HepG2 (cell line): ENCODE results near the gene ADCY1.

ENCODE experiments used
- CREM ChIP-seq, 2 experiments: sonication (generic) in 1 of 2; formaldehyde crosslinking in 1 of 2; IDR thresholded peaks; 2 replicates each; pipeline versions ENCODE4 v1.4.0 to v1.6.1; 2016 to 2020; ENCODE audit warnings: antibody characterized with exemption in 1 of 2, mild to moderate bottlenecking in 1 of 2, missing genetic modification reagents in 1 of 2
- EP300 ChIP-seq, 3 experiments: sonication (generic) in 1 of 3; formaldehyde crosslinking in 1 of 3; IDR thresholded peaks; 2 replicates each; pipeline versions ENCODE4 v1.5.1 to v1.6.1; 2011 to 2020; ENCODE audit warnings: low read depth in 2 of 3, low read length in 2 of 3, borderline replicate concordance in 1 of 3, improper control_type of control experiment in 1 of 3, mild to moderate bottlenecking in 1 of 3, missing genetic modification reagents in 1 of 3, moderate library complexity in 1 of 3
- FOXO1 ChIP-seq: sonication (generic); formaldehyde crosslinking; IDR thresholded peaks from 2 replicates; pipeline ENCODE4 v1.4.0; 2020; ENCODE audit warnings: missing genetic modification reagents
- POLR2AphosphoS5 ChIP-seq: IDR thresholded peaks from 2 replicates; pipeline ENCODE4 v1.6.1; 2012; ENCODE audit warnings: low read depth, low read length
- ZFP90 ChIP-seq: sonication (generic); formaldehyde crosslinking; IDR thresholded peaks from 2 replicates; pipeline ENCODE4 v1.8.0; 2022; ENCODE audit warnings: missing genetic modification reagents, mild to moderate bottlenecking, inconsistent platforms, borderline replicate concordance
- ZNF558 ChIP-seq: sonication (generic); formaldehyde crosslinking; IDR thresholded peaks from 2 replicates; pipeline ENCODE4 v1.9.0; 2022; ENCODE audit warnings: mild to moderate bottlenecking, missing genetic modification reagents, borderline replicate concordance
- TF ChIP-seq, protein P1 (sequence below), 2 experiments: sonication (generic) in 1 of 2; formaldehyde crosslinking in 1 of 2; IDR thresholded peaks; 2 replicates each; pipeline versions ENCODE4 v1.5.1 to v1.6.1; 2011 to 2020; ENCODE audit warnings: borderline replicate concordance in 1 of 2, low read depth in 1 of 2, low read length in 1 of 2, mild to moderate bottlenecking in 1 of 2, missing genetic modification reagents in 1 of 2, moderate library complexity in 1 of 2
- TF ChIP-seq, protein P2 (sequence below): sonication (generic); formaldehyde crosslinking; IDR thresholded peaks from 2 replicates; pipeline ENCODE4 v1.5.0; 2020; ENCODE audit warnings: mild to moderate bottlenecking, missing genetic modification reagents, moderate library complexity

DNA sequence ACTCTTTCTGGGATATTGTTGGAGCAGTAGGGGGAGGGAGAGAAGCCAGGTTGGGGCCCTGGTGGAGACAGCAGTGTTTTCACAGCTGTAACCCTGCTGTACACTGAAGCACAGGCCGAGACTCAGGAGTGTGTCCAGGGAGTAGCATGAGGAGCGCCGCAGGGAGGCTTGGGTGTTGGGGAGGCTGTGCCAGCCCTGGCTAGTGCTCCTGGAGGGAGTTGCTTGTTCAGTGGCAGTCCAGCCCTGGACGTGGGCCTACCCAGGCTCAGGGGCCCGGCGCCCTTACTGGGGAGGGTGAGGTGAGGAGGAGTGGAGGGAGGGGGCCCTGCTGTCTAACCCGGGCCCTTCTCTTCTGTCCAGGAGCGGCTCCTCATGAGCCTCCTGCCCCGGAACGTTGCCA is 35.9 kb downstream of the ADCY1 start:
- TF ChIP-seq ZFP90 (CRISPR knock-in tag) = no peak
- TF ChIP-seq, protein P1, sequence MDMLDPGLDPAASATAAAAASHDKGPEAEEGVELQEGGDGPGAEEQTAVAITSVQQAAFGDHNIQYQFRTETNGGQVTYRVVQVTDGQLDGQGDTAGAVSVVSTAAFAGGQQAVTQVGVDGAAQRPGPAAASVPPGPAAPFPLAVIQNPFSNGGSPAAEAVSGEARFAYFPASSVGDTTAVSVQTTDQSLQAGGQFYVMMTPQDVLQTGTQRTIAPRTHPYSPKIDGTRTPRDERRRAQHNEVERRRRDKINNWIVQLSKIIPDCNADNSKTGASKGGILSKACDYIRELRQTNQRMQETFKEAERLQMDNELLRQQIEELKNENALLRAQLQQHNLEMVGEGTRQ (IDR thresholded peaks at IDR 0.05; ENCODE audit: low read depth, low read length) = no peak
- TF ChIP-seq, protein P1 (CRISPR knock-in tag; IDR thresholded peaks at IDR 0.05; ENCODE audit: borderline replicate concordance) = no peak
- no peak for TF ChIP-seq POLR2AphosphoS5
- no peak for TF ChIP-seq EP300 (IDR thresholded peaks at IDR 0.05; ENCODE audit: low read depth in 2 of 2, low read length in 2 of 2)
- TF ChIP-seq EP300 (CRISPR knock-in tag; IDR thresholded peaks at IDR 0.05; ENCODE audit: borderline replicate concordance) = no peak
- TF ChIP-seq CREM (IDR thresholded peaks at IDR 0.05) = no peak
- TF ChIP-seq CREM (CRISPR knock-in tag; IDR thresholded peaks at IDR 0.05) = no peak
- TF ChIP-seq FOXO1 (CRISPR knock-in tag) = no peak
- no peak for TF ChIP-seq ZNF558 (CRISPR knock-in tag)
- TF ChIP-seq, protein P2, sequence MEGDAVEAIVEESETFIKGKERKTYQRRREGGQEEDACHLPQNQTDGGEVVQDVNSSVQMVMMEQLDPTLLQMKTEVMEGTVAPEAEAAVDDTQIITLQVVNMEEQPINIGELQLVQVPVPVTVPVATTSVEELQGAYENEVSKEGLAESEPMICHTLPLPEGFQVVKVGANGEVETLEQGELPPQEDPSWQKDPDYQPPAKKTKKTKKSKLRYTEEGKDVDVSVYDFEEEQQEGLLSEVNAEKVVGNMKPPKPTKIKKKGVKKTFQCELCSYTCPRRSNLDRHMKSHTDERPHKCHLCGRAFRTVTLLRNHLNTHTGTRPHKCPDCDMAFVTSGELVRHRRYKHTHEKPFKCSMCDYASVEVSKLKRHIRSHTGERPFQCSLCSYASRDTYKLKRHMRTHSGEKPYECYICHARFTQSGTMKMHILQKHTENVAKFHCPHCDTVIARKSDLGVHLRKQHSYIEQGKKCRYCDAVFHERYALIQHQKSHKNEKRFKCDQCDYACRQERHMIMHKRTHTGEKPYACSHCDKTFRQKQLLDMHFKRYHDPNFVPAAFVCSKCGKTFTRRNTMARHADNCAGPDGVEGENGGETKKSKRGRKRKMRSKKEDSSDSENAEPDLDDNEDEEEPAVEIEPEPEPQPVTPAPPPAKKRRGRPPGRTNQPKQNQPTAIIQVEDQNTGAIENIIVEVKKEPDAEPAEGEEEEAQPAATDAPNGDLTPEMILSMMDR (CRISPR knock-in tag) = no peak
